ENCODE measurements around the gene FANCG. TPM values are rescaled to one million over a fixed set of nuclear protein-coding genes. Genes with fewer than 3 reads are reported as not detected.

Gene FANCG
- total and polyA plus RNA-seq, 2 donors from 2014 or later = 13.5 to 13.8 TPM

GRCh38 chr9:35108946-35109575 lies 29.3 kb upstream of the FANCG start:
- H3K4me3 ChIP-seq (ENCODE audit: low read length in 3 of 3) = no peak overlapping the region
- DNase-seq = no peak
- peaks cover 2 to 29% (median 23%) of the 10 kb centered on the region in 3 donors for H3K4me1 ChIP-seq (ENCODE audit: control insufficient read depth in 2 of 3, insufficient read depth in 2 of 3, low read depth in 1 of 3, low read length in 3 of 3)
- no peaks in the 10 kb centered on the region for H3K9me3 ChIP-seq (ENCODE audit: control insufficient read depth in 2 of 3, insufficient read depth in 1 of 3, low read length in 3 of 3)
- H3K36me3 ChIP-seq (ENCODE audit: control insufficient read depth in 2 of 3, insufficient read depth in 3 of 3, low read length in 3 of 3) = peaks cover 2 to 23% (median 17%) of the 10 kb centered on the region in 3 donors
- no peak overlapping the region for H3K9ac ChIP-seq (ENCODE audit: low read length in 3 of 3)
- no peak for TF ChIP-seq CTCF (IDR thresholded peaks at IDR 0.05; ENCODE audit: borderline replicate concordance, extremely low read depth, insufficient read depth)
- intact Hi-C loops (cut with DNase I) = no loop called here
- no peaks in the 10 kb centered on the region for H3K27me3 ChIP-seq (ENCODE audit: control insufficient read depth, insufficient read depth, low read length)
- no peak for FAIRE-seq
- H3K27ac ChIP-seq (ENCODE audit: low read depth in 2 of 2, low read length in 2 of 2) = no peak overlapping the region

- no peak for TF ChIP-seq CTCF (IDR thresholded peaks at IDR 0.05; ENCODE audit: borderline replicate concordance, extremely low read depth, insufficient read depth)
These were observed 28.7 kb upstream of the FANCG start for GRCh38 chr9:35108461-35108860.

GRCh38 chr9:35107297-35108290 lies 27.9 kb upstream of the FANCG start:
- no peak for TF ChIP-seq CTCF (IDR thresholded peaks at IDR 0.05; ENCODE audit: borderline replicate concordance, extremely low read depth, insufficient read depth)
- Histone ChIP-seq H3K36me3 (ENCODE audit: control insufficient read depth in 2 of 3, insufficient read depth in 3 of 3, low read length in 3 of 3) (peaks cover 2 to 23% (median 17%) of the 10 kb centered on the region in 3 donors), H3K9me3 (ENCODE audit: control insufficient read depth in 2 of 3, insufficient read depth in 1 of 3, low read length in 3 of 3) (no peaks in the 10 kb centered on the region), H3K27me3 (ENCODE audit: control insufficient read depth, insufficient read depth, low read length) (no peaks in the 10 kb centered on the region), H3K9ac (ENCODE audit: low read length in 3 of 3) (no peak overlapping the region), H3K27ac (ENCODE audit: low read depth in 2 of 2, low read length in 2 of 2) (no peak overlapping the region), H3K4me1 (ENCODE audit: control insufficient read depth in 2 of 3, insufficient read depth in 2 of 3, low read depth in 1 of 3, low read length in 3 of 3) (peaks cover 7 to 27% (median 25%) of the 10 kb centered on the region in 3 donors), H3K4me3 (ENCODE audit: low read length in 3 of 3) (no peak overlapping the region)
- no peak for DNase-seq
- intact Hi-C loops (cut with DNase I) = no loop called here
- FAIRE-seq = no peak

More at GRCh38 chr9:35108461-35108860, 28.7 kb upstream of the FANCG start:
- H3K9ac ChIP-seq (ENCODE audit: low read length in 3 of 3) = no peak overlapping the region
- FAIRE-seq (no peak), DNase-seq (no peak)
- H3K9me3 ChIP-seq (ENCODE audit: control insufficient read depth in 2 of 3, insufficient read depth in 1 of 3, low read length in 3 of 3) = no peaks in the 10 kb centered on the region
- peaks cover 2 to 23% (median 17%) of the 10 kb centered on the region in 3 donors for H3K36me3 ChIP-seq (ENCODE audit: control insufficient read depth in 2 of 3, insufficient read depth in 3 of 3, low read length in 3 of 3)
- peaks cover 5 to 28% (median 22%) of the 10 kb centered on the region in 3 donors for H3K4me1 ChIP-seq (ENCODE audit: control insufficient read depth in 2 of 3, insufficient read depth in 2 of 3, low read depth in 1 of 3, low read length in 3 of 3)
- no peak overlapping the region for H3K27ac ChIP-seq (ENCODE audit: low read depth in 2 of 2, low read length in 2 of 2)
- H3K27me3 ChIP-seq (ENCODE audit: control insufficient read depth, insufficient read depth, low read length) = no peaks in the 10 kb centered on the region
- intact Hi-C loops (cut with DNase I) = no loop called here
- H3K4me3 ChIP-seq (ENCODE audit: low read length in 3 of 3) = no peak overlapping the region

All from kidney (tissue), 14 donors.